GM21423 (cell line): ENCODE data around the gene GSC.

ENCODE experiments used
- ATAC-seq: cut with Tn5 transposase; IDR thresholded peaks from one replicate; pipeline ENCODE4 v1.9.1; 2021; ENCODE audit warnings: mild to moderate bottlenecking, moderate library complexity; ENCODE audit not compliant: unreplicated experiment

Gene GSC

GRCh38 chr14:94772548-94772947 lies 2.6 kb upstream of the GSC start:
- no peak for ATAC-seq

- no peak for ATAC-seq
Observed at GRCh38 chr14:94771906-94772490, 2.1 kb upstream of the GSC start.

GRCh38 chr14:94771158-94771905 lies 1.4 kb upstream of the GSC start:
- no peak for ATAC-seq

- ATAC-seq = no peak
Observed at GRCh38 chr14:94770815-94771157, 873 bp upstream of the GSC start.

- ATAC-seq = no peak
Observed at GRCh38 chr14:94770251-94770749, 387 bp upstream of the GSC start.

- no peak for ATAC-seq
Observed at GRCh38 chr14:94768521-94769390, 1.2 kb downstream of the GSC start.

GRCh38 chr14:94768141-94768520 lies 1.8 kb downstream of the GSC start:
- ATAC-seq = no peak

- ATAC-seq = no peak
Observed at GRCh38 chr14:94767321-94767878, 2.5 kb downstream of the GSC start.

GRCh38 chr14:94764573-94764972 lies 5.3 kb downstream of the GSC start:
- no peak for ATAC-seq

- no peak for ATAC-seq
Observed at GRCh38 chr14:94762431-94762830, 7.5 kb downstream of the GSC start.

- ATAC-seq = no peak
Observed at GRCh38 chr14:94761997-94762377, 7.9 kb downstream of the GSC start.

- ATAC-seq = no peak
Observed at GRCh38 chr14:94761348-94761996, 8.4 kb downstream of the GSC start.

GRCh38 chr14:94756310-94756882 lies 13.5 kb downstream of the GSC start:
- no peak for ATAC-seq

- ATAC-seq = no peak
Observed at GRCh38 chr14:94754391-94754942, 15.4 kb downstream of the GSC start.

- ATAC-seq = no peak
Observed at GRCh38 chr14:94752591-94753436, 17.1 kb downstream of the GSC start.

- no peak for ATAC-seq
Observed at GRCh38 chr14:94751956-94752355, 18.0 kb downstream of the GSC start.

GRCh38 chr14:94751321-94751720 lies 18.6 kb downstream of the GSC start:
- ATAC-seq = no peak

GRCh38 chr14:94750371-94750770 lies 19.5 kb downstream of the GSC start:
- no peak for ATAC-seq

- ATAC-seq = peak; percentile 49
Observed at GRCh38 chr14:94748667-94749347, 21.1 kb downstream of the GSC start.
